Measurements from ENCODE around the gene SMG6. TPM values are rescaled to one million over a fixed set of nuclear protein-coding genes. Genes with fewer than 3 reads are reported as not detected.

Gene SMG6
- total RNA-seq, 6 donors from 2014 or later, result 29.9 to 126 (median 30.5) TPM

DNA sequence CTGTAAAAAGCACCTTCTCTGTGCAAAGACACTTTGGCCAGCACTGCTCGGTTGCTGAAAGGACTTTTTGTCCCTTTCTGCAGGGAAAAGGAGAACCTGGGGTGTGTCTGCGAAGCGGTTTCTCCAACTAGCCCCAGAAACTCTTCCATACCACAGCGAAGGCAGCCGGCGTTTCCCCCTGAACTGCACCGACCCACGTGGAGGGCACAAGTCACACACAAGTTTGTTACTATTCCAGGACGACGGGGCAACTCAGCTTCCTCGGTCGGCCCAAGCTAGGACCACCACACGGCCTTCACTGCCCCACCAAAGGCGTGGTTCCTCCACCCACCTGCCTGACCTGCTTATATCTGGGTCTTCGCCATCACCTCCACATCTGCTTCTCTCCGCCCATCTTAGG is 280.3 kb downstream of the SMG6 start:
- DNase-seq, result no peak
- no peaks in the 10 kb centered on the region for H3K36me3 ChIP-seq
- no peak for ATAC-seq (ENCODE audit: low FRiP score in 2 of 2)
- WGBS, 2 donors, result 51 to 63% methylated on average over 13 to 16 of the region's 16 CpGs
- peak overlapping the region in 1 of 4 donors; percentile 56 for H3K27ac ChIP-seq
- H3K27me3 ChIP-seq, result peaks cover 0 to 26% (median 15%) of the 10 kb centered on the region in 4 donors
- peak overlapping the region in 3 of 4 donors; percentile 51 to 72 (median 66) for H3K4me3 ChIP-seq
- TF ChIP-seq EP300 (IDR thresholded peaks at IDR 0.05) (no peak), POLR2A (IDR thresholded peaks at IDR 0.05) (no peak), POLR2AphosphoS5 (IDR thresholded peaks at IDR 0.05) (no peak)
- TF ChIP-seq, protein P1, sequence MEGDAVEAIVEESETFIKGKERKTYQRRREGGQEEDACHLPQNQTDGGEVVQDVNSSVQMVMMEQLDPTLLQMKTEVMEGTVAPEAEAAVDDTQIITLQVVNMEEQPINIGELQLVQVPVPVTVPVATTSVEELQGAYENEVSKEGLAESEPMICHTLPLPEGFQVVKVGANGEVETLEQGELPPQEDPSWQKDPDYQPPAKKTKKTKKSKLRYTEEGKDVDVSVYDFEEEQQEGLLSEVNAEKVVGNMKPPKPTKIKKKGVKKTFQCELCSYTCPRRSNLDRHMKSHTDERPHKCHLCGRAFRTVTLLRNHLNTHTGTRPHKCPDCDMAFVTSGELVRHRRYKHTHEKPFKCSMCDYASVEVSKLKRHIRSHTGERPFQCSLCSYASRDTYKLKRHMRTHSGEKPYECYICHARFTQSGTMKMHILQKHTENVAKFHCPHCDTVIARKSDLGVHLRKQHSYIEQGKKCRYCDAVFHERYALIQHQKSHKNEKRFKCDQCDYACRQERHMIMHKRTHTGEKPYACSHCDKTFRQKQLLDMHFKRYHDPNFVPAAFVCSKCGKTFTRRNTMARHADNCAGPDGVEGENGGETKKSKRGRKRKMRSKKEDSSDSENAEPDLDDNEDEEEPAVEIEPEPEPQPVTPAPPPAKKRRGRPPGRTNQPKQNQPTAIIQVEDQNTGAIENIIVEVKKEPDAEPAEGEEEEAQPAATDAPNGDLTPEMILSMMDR (IDR thresholded peaks at IDR 0.05), result no peak
- peaks cover 27 to 42% (median 36%) of the 10 kb centered on the region in 4 donors for H3K4me1 ChIP-seq
- H3K9me3 ChIP-seq, result no peaks in the 10 kb centered on the region

DNA sequence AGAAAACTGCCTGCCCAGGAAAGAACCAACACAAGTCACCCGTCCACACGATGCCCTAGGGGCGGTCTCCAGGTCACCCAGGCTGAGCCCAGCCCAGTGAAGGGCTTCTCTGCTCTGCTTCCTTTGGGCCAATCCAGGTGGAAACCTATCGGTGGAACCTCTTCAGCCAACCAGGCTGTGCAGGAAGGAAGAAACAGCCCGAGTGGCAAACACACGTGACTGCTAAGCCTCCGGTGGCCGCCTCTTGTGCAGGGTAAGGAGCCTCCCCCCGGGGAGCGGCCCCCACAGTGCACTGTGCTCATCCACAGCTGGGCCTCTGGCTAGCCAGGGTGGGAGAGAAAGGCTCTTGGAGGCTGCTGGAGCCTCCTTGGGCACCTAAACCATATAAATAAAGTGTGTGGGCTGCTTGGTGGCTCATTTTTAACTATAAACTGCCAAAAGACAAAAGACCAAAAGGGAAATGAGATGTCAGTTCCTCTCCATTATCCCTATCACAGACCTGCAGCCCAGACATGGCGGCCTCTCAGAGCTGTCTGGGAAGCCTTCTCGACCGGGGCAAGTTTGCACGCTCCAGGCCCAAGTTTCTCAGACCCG is 280.8 kb downstream of the SMG6 start:
- Histone ChIP-seq H3K36me3 (no peaks in the 10 kb centered on the region), H3K4me3 (no peak overlapping the region), H3K9me3 (no peaks in the 10 kb centered on the region), H3K4me1 (peaks cover 27 to 42% (median 36%) of the 10 kb centered on the region in 4 donors), H3K27ac (peak overlapping the region in 1 of 4 donors; percentile 56), H3K27me3 (peaks cover 0 to 26% (median 15%) of the 10 kb centered on the region in 4 donors)
- DNase-seq (peak in 1 of 2 donors; percentile 63), ATAC-seq (ENCODE audit: low FRiP score in 2 of 2) (no peak)
- WGBS, 2 donors, result 56 to 70% methylated on average over 8 to 15 of the region's 15 CpGs
- TF ChIP-seq POLR2A (IDR thresholded peaks at IDR 0.05) (peak in 1 of 4 donors; percentile 10), POLR2AphosphoS5 (IDR thresholded peaks at IDR 0.05) (no peak)
- TF ChIP-seq, protein P1 (IDR thresholded peaks at IDR 0.05), result no peak

DNA sequence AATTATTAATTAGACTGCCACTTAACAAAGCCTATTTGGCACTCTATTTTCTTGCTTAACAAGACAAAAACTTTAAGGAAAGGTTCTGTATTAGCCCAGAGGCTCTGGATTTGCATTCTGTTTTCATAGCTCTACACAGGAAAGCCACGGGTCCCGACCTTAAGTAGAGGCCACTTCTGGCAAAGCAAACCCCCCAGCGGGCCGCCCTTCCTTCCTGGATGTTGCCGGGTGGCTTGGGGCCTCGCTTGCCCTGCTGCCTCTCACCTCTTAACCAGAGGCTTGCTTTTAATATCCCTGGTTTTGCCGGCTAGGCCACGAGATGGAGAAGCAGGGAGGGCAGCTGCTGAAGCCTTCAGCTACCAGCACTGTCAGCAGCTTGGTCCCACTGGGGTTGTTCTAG is 282.9 kb downstream of the SMG6 start:
- H3K27ac ChIP-seq, result peak overlapping the region in 1 of 4 donors; percentile 15
- H3K4me3 ChIP-seq, result no peak overlapping the region
- TF ChIP-seq POLR2AphosphoS5 (IDR thresholded peaks at IDR 0.05), result no peak
- TF ChIP-seq POLR2A (IDR thresholded peaks at IDR 0.05), result no peak
- TF ChIP-seq EP300 (IDR thresholded peaks at IDR 0.05), result no peak
- TF ChIP-seq, protein P1 (IDR thresholded peaks at IDR 0.05), result no peak
- H3K36me3 ChIP-seq, result no peaks in the 10 kb centered on the region
- H3K4me1 ChIP-seq, result peaks cover 20 to 36% (median 30%) of the 10 kb centered on the region in 4 donors
- DNase-seq (no peak), ATAC-seq (ENCODE audit: low FRiP score in 2 of 2) (no peak)
- 32 to 34% methylated on average over 8 of the region's 8 CpGs for WGBS, 2 donors
- H3K27me3 ChIP-seq, result peaks cover 0 to 21% (median 14%) of the 10 kb centered on the region in 4 donors
- H3K9me3 ChIP-seq, result no peaks in the 10 kb centered on the region

DNA sequence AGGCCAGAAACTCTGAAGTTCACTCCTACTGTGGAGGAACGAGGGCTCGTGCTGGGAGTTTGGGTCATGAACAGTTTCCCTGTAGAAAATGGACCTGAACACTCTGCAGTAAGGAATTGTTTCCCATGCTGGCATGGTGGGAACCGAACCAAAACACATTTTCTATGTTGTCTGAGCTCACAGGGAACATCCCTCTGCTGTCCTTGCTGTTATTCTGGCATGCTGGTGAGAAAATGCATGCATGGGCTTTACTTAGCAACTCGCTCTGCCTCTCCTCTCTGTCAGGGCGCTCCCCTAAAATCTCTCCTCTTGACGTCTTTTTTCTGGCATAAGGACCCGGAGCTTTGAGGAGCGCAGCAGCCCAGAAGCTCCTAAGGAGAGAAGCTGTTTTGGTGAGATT is 283.9 kb downstream of the SMG6 start:
- DNase-seq, result no peak
- no peak for ATAC-seq (ENCODE audit: low FRiP score in 2 of 2)
- H3K4me1 ChIP-seq, result peaks cover 12 to 32% (median 20%) of the 10 kb centered on the region in 4 donors
- H3K36me3 ChIP-seq, result no peaks in the 10 kb centered on the region
- no peak overlapping the region for H3K4me3 ChIP-seq
- H3K27ac ChIP-seq, result no peak overlapping the region
- peaks cover 0 to 11% (median 7%) of the 10 kb centered on the region in 4 donors for H3K27me3 ChIP-seq
- no peaks in the 10 kb centered on the region for H3K9me3 ChIP-seq
- TF ChIP-seq EP300 (IDR thresholded peaks at IDR 0.05) (no peak), POLR2A (IDR thresholded peaks at IDR 0.05) (no peak), POLR2AphosphoS5 (IDR thresholded peaks at IDR 0.05) (no peak)
- TF ChIP-seq, protein P1 (IDR thresholded peaks at IDR 0.05), result no peak
- WGBS, 2 donors, result 87 to 92% methylated on average over 6 to 8 of the region's 8 CpGs

Data from upper lobe of left lung (tissue), 6 donors.